ENCODE data around the gene MARCHF10. TPM values are rescaled to one million over a fixed set of nuclear protein-coding genes. Genes with fewer than 3 reads are reported as not detected.

The MARCHF10 gene
- polyA plus RNA-seq, 1 experiment, result 0.14 TPM

DNA sequence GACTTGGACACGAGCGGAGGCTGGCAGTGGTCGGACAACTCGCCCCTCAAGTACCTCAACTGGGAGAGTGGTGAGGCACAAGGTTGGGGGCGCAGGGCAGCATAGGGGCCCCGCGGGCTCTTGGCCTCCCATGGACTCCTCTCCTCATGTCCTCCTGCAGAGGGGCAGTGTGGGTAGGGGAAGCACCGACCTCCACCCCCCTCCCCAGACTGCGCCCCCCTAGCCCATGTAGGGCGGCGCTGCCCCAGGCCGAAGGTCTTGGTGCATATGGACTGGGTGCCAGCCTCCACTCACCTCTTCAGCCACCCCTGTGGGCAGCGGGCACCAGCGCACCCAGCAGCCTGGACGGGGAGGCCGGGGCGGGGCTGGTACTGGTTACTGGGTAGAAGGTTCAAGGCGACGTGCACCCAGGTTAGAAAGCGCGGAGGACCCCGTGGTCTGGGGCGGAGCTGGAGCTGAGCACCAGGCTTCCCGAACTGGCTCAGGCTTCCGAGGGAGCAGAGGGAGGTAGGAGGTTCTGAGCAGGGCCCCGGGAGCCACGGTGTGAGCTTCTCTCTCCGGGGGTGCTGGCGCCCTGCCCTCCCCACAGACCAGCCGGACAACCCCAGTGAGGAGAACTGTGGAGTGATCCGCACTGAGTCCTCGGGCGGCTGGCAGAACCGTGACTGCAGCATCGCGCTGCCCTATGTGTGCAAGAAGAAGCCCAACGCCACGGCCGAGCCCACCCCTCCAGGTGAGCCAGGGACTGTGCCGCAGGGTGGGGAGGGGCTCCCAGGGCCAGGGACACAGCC, 141.1 kb downstream of the MARCHF10 start:
- ChIA-PET CTCF (no interaction called here), POLR2A (no interaction called here)
- Histone ChIP-seq H3K4me3 (ENCODE audit: low read depth, low read length) (no peak overlapping the region), H3K27ac (ENCODE audit: low read depth, low read length) (no peak overlapping the region), H3K27me3 (ENCODE audit: control insufficient read depth, insufficient read depth, low read length) (no peaks in the 10 kb centered on the region), H3K9me3 (ENCODE audit: control insufficient read depth, insufficient read depth, low read length) (no peaks in the 10 kb centered on the region; the same call in 1 of the 2 replicates)
- no peak for DNase-seq (ENCODE audit: low read depth, low spot score)
- TF ChIP-seq, protein P1, sequence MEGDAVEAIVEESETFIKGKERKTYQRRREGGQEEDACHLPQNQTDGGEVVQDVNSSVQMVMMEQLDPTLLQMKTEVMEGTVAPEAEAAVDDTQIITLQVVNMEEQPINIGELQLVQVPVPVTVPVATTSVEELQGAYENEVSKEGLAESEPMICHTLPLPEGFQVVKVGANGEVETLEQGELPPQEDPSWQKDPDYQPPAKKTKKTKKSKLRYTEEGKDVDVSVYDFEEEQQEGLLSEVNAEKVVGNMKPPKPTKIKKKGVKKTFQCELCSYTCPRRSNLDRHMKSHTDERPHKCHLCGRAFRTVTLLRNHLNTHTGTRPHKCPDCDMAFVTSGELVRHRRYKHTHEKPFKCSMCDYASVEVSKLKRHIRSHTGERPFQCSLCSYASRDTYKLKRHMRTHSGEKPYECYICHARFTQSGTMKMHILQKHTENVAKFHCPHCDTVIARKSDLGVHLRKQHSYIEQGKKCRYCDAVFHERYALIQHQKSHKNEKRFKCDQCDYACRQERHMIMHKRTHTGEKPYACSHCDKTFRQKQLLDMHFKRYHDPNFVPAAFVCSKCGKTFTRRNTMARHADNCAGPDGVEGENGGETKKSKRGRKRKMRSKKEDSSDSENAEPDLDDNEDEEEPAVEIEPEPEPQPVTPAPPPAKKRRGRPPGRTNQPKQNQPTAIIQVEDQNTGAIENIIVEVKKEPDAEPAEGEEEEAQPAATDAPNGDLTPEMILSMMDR (IDR thresholded peaks at IDR 0.05; ENCODE audit: low read depth, low read length), result no peak

DNA sequence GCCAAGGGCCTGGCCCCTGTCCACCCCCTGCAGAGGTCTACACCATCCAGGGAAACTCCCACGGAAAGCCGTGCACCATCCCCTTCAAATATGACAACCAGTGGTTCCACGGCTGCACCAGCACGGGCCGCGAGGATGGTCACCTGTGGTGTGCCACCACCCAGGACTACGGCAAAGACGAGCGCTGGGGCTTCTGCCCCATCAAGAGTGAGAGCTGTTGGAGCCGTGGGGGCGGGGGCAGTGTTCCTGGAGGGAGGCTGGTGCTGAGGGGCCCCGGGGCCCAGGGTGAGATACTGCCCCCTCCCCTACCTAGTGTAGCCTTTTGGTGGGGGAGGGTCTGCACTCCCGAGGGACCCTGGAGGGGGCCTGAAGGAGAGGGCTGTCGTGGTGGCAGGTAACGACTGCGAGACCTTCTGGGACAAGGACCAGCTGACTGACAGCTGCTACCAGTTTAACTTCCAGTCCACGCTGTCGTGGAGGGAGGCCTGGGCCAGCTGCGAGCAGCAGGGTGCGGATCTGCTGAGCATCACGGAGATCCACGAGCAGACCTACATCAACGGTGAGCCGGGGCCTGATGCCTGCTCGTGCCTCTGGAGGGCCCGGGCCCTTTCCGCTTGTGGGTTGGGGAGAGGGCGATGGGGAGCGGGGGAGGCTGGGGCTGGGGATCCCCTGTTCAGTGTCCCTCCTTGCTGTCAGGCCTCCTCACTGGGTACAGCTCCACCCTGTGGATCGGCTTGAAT, 141.9 kb downstream of the MARCHF10 start:
- TF ChIP-seq, protein P1 (IDR thresholded peaks at IDR 0.05; ENCODE audit: low read depth, low read length), result no peak
- CTCF ChIA-PET, result no interaction called here

DNA sequence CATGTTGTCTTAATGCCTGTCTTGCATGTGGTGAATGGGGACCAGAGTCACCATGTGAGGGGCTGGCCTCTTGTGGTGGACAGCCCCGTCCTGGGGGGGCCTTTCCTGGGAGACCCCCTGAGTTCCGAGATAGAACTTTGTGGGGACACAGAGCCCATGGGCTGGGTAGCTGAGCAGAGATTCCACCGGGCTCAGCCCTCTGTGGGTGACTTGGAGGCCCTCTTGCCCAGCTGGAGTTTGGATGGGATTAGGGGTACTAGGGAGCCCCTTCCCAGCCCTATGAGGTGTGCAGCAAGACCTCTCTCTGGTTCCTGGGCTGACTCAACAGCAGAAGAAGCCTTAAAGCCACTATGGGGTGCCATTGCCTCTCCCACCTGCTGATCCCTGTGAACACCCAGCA, 142.5 kb downstream of the MARCHF10 start:
- ChIA-PET POLR2A (no interaction called here), CTCF (no interaction called here)
- DNase-seq (ENCODE audit: low read depth, low spot score), result no peak
- no peaks in the 10 kb centered on the region; the same call in 1 of the 2 replicates for H3K9me3 ChIP-seq (ENCODE audit: control insufficient read depth, insufficient read depth, low read length)
- no peaks in the 10 kb centered on the region for H3K27me3 ChIP-seq (ENCODE audit: control insufficient read depth, insufficient read depth, low read length)
- no peak overlapping the region for H3K4me3 ChIP-seq (ENCODE audit: low read depth, low read length)
- TF ChIP-seq, protein P1 (IDR thresholded peaks at IDR 0.05; ENCODE audit: low read depth, low read length), result no peak
- H3K27ac ChIP-seq (ENCODE audit: low read depth, low read length), result no peak overlapping the region

More for the DNA sequence above, 141.9 kb downstream of the MARCHF10 start:
- no peaks in the 10 kb centered on the region; the same call in 1 of the 2 replicates for H3K9me3 ChIP-seq (ENCODE audit: control insufficient read depth, insufficient read depth, low read length)
- no peak overlapping the region for H3K4me3 ChIP-seq (ENCODE audit: low read depth, low read length)
- no peak overlapping the region for H3K27ac ChIP-seq (ENCODE audit: low read depth, low read length)
- POLR2A ChIA-PET, result no interaction called here
- H3K27me3 ChIP-seq (ENCODE audit: control insufficient read depth, insufficient read depth, low read length), result no peaks in the 10 kb centered on the region
- no peak for DNase-seq (ENCODE audit: low read depth, low spot score)

DNA sequence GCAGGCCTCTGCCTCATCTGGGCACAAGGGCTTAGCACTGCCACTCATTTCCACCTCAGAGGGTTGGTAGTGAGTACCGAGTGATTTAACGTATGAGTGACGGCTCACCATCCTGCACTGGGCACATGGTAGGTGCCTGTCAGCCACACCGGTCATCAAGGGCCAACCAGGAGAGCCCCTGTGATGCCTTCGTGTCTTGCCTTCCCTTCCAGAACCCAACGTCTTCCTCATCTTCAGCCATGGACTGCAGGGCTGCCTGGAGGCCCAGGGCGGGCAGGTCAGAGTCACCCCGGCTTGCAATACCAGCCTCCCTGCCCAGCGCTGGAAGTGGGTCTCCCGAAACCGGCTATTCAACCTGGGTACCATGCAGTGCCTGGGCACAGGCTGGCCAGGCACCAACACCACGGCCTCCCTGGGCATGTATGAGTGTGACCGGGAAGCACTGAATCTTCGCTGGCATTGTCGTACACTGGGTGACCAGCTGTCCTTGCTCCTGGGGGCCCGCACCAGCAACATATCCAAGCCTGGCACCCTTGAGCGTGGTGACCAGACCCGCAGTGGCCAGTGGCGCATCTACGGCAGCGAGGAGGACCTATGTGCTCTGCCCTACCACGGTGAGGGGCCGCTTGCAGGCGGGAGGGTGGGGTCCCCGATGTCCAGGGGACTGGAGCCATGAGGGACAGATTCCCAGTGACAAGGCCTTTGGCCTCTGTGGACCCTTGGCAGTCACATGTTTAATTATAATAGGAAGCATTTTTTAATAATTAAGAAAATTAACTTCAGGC, 143.6 kb downstream of the MARCHF10 start:
- DNase-seq (ENCODE audit: low read depth, low spot score), result no peak
- Histone ChIP-seq H3K9me3 (ENCODE audit: control insufficient read depth, insufficient read depth, low read length) (no peaks in the 10 kb centered on the region; the same call in none of the 2 replicates), H3K27ac (ENCODE audit: low read depth, low read length) (no peak overlapping the region), H3K4me3 (ENCODE audit: low read depth, low read length) (no peak overlapping the region), H3K27me3 (ENCODE audit: control insufficient read depth, insufficient read depth, low read length) (no peaks in the 10 kb centered on the region)
- ChIA-PET CTCF (no interaction called here), POLR2A (no interaction called here)
- TF ChIP-seq, protein P1 (IDR thresholded peaks at IDR 0.05; ENCODE audit: low read depth, low read length), result no peak
